HL-60 (cell line): ENCODE results near the gene INTS11.

ENCODE experiments used
- DNase-seq, 2 experiments: peaks; one replicate each; pipeline ENCODE4 v3.0.0-alpha.2; 2010 to 2020; ENCODE audit warnings: low read depth in 1 of 2, low spot score in 1 of 2
- H3K27ac ChIP-seq: fragments of 250-450 bp; sonication (Bioruptor Pico); replicated peaks from 2 replicates; pipeline ENCODE4 v1.5.1; 2020; ENCODE audit warnings: mild to moderate bottlenecking, moderate library complexity
- H3K27me3 ChIP-seq: fragments of 250-450 bp; sonication (Bioruptor Pico); 2 replicates; pipeline ENCODE4 v1.5.1; 2021; ENCODE audit warnings: mild to moderate bottlenecking, moderate library complexity; ENCODE audit not compliant: insufficient read depth, poor library complexity, severe bottlenecking
- H3K4me3 ChIP-seq: replicated peaks from 2 replicates; pipeline ENCODE4 v1.5.1; 2011; ENCODE audit warnings: mild to moderate bottlenecking, control low read depth, low read length; ENCODE audit not compliant: insufficient read depth
- GABPA ChIP-seq: IDR thresholded peaks from 2 replicates; pipeline ENCODE4 v1.6.1; 2012; ENCODE audit warnings: low read depth
- POLR2AphosphoS5 ChIP-seq: IDR thresholded peaks from 2 replicates; pipeline ENCODE4 v1.6.1; 2012; ENCODE audit warnings: low read depth
- REST ChIP-seq: IDR thresholded peaks from 2 replicates; pipeline ENCODE4 v1.6.1; 2012; ENCODE audit warnings: low read depth; ENCODE audit not compliant: insufficient replicate concordance
- SPI1 ChIP-seq: IDR thresholded peaks from 2 replicates; pipeline ENCODE4 v1.6.1; 2012; ENCODE audit warnings: low read depth, mild to moderate bottlenecking, borderline replicate concordance
- TF ChIP-seq, protein P1 (sequence below): IDR thresholded peaks from one replicate; pipeline ENCODE4 v1.5.1; 2011; ENCODE audit warnings: low read length, control low read depth, inconsistent platforms; ENCODE audit not compliant: insufficient read depth

The INTS11 gene

DNA sequence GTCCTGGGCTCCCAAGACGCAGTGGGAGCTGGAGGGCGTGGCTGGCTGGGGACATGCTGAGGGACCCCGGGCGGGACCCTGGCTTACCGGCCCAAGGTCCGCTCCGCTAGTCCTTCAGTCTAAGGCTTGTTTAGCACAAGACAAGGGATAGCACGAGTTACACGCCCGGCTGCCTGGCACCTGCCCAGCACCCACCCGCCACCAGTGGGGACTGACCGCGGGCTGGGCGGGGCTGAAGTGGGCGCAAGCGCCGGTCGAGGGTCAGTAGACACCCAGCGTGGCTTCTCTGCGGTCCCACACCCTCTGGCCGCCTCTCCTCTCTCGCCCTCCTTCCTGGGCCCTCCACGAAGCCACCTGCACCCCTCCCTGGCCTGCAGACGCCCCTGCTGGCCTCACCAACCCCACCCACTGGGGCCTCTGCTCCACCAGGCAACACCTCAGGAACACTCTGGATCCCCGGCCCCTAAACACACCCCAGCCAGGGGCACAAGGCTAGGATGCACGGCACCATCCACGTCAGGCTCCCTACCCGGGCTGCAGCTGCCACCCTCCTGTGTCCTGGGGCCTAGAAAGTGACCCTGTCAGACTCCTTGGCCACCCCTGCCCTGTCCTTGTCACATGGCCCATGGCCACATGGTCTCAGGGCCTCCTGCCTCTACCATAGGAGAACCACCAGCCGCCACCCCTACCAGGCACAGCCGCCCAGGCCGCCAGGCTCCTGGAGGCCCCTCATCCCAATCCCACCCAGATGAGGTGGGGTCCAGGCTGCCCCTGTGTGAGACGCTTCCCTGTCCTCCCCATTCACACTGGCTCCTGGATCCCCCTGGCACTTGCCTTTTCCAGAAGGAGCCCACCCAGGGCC, 12.7 kb upstream of the INTS11 start:
- Histone ChIP-seq H3K27ac (no peak overlapping the region), H3K27me3 (no peaks in the 10 kb centered on the region), H3K4me3 (no peak overlapping the region)
- no peak for TF ChIP-seq SPI1
- TF ChIP-seq, protein P1, sequence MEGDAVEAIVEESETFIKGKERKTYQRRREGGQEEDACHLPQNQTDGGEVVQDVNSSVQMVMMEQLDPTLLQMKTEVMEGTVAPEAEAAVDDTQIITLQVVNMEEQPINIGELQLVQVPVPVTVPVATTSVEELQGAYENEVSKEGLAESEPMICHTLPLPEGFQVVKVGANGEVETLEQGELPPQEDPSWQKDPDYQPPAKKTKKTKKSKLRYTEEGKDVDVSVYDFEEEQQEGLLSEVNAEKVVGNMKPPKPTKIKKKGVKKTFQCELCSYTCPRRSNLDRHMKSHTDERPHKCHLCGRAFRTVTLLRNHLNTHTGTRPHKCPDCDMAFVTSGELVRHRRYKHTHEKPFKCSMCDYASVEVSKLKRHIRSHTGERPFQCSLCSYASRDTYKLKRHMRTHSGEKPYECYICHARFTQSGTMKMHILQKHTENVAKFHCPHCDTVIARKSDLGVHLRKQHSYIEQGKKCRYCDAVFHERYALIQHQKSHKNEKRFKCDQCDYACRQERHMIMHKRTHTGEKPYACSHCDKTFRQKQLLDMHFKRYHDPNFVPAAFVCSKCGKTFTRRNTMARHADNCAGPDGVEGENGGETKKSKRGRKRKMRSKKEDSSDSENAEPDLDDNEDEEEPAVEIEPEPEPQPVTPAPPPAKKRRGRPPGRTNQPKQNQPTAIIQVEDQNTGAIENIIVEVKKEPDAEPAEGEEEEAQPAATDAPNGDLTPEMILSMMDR: no peak
- TF ChIP-seq POLR2AphosphoS5: no peak
- TF ChIP-seq REST: no peak
- TF ChIP-seq GABPA: no peak
- no peak for DNase-seq

GRCh38 chr1:1336446-1336845, 12.0 kb upstream of the INTS11 start:
- Histone ChIP-seq H3K27me3 (no peaks in the 10 kb centered on the region), H3K27ac (no peak overlapping the region), H3K4me3 (no peak overlapping the region)
- DNase-seq: no peak
- TF ChIP-seq POLR2AphosphoS5 (no peak), REST (no peak), SPI1 (no peak), GABPA (no peak)
- TF ChIP-seq, protein P1: no peak

- DNase-seq: no peak
- Histone ChIP-seq H3K27ac (no peak overlapping the region), H3K4me3 (no peak overlapping the region), H3K27me3 (no peaks in the 10 kb centered on the region)
- TF ChIP-seq REST (no peak), GABPA (no peak), POLR2AphosphoS5 (no peak), SPI1 (no peak)
- TF ChIP-seq, protein P1: no peak
Observed at GRCh38 chr1:1335792-1336248, 11.4 kb upstream of the INTS11 start.
